HG02870 (cell line): ENCODE measurements around the gene CCDC43.
A peak's percentile ranks its signal among the peaks of the same experiment; 100 is the strongest.
"Not testable (repeated sequence)": the region's sequence is repeated elsewhere in the genome, so short reads cannot be mapped to it uniquely, and the experiment has no call there.

Experiments
- ATAC-seq: cut with Tn5 transposase; IDR thresholded peaks from one replicate; pipeline ENCODE4 v1.9.1; 2021; ENCODE audit warnings: mild to moderate bottlenecking, moderate library complexity; ENCODE audit not compliant: unreplicated experiment

Gene CCDC43

GRCh38 chr17:44689477-44690217 is at the start of gene CCDC43:
Gene CCDC43 (minus strand): TSS chr17:44689776. CDS start chr17:44689753, 23 bp downstream.
- ATAC-seq: peak; percentile 67

- no peak for ATAC-seq
Observed at GRCh38 chr17:44738214-44738906, 48.8 kb upstream of the CCDC43 start.

- ATAC-seq: no peak
Observed at GRCh38 chr17:44736551-44737240, 47.1 kb upstream of the CCDC43 start.

- ATAC-seq: no peak
Observed at GRCh38 chr17:44734272-44734671, 44.7 kb upstream of the CCDC43 start.

- ATAC-seq: no peak
Observed at GRCh38 chr17:44733753-44734152, 44.2 kb upstream of the CCDC43 start.

GRCh38 chr17:44726121-44726520 is 36.5 kb upstream of the CCDC43 start:
- not testable (repeated sequence) for ATAC-seq

GRCh38 chr17:44722254-44722653 is 32.7 kb upstream of the CCDC43 start:
- ATAC-seq: no peak

GRCh38 chr17:44719444-44719843 is 29.9 kb upstream of the CCDC43 start:
- no peak for ATAC-seq

GRCh38 chr17:44708401-44709263 is 19.1 kb upstream of the CCDC43 start, which contains the start of gene DBF4B:
Gene DBF4B (plus strand): TSS chr17:44708665. CDS start chr17:44708821, 156 bp downstream.
- ATAC-seq: no peak

GRCh38 chr17:44707755-44708400 is 18.3 kb upstream of the CCDC43 start:
- no peak for ATAC-seq

- not testable (repeated sequence) for ATAC-seq
Observed at GRCh38 chr17:44700288-44700687, 10.7 kb upstream of the CCDC43 start.

GRCh38 chr17:44693609-44694008 is 4.0 kb upstream of the CCDC43 start:
- ATAC-seq: no peak

- ATAC-seq: not testable (repeated sequence)
Observed at GRCh38 chr17:44690746-44691306, 1.2 kb upstream of the CCDC43 start.

GRCh38 chr17:44688675-44689476 is 700 bp downstream of the CCDC43 start:
- no peak for ATAC-seq

GRCh38 chr17:44688200-44688599 is 1.4 kb downstream of the CCDC43 start:
- ATAC-seq: no peak

- no peak for ATAC-seq
Observed at GRCh38 chr17:44687756-44688155, 1.8 kb downstream of the CCDC43 start.

GRCh38 chr17:44683303-44683702 is 6.3 kb downstream of the CCDC43 start:
- ATAC-seq: not testable (repeated sequence)

- ATAC-seq: no peak
Observed at GRCh38 chr17:44677136-44677535, 12.4 kb downstream of the CCDC43 start.

- ATAC-seq: no peak
Observed at GRCh38 chr17:44673893-44674292, 15.7 kb downstream of the CCDC43 start.
